ENCODE data around the gene PHACTR3. TPM values are rescaled to one million over a fixed set of nuclear protein-coding genes. Genes with fewer than 3 reads are reported as not detected.
"Not testable (repeated sequence)": the region's sequence is repeated elsewhere in the genome, so short reads cannot be mapped to it uniquely, and the experiment has no call there.

The PHACTR3 gene
- total RNA-seq, 4 donors from 2014 or later, result 5.4 to 15.9 (median 10.0) TPM

GRCh38 chr20:59614714-59615113, 10.4 kb downstream of the PHACTR3 start:
- Histone ChIP-seq H3K9me3 (no peaks in the 10 kb centered on the region), H3K36me3 (no peaks in the 10 kb centered on the region), H3K4me1 (no peaks in the 10 kb centered on the region), H3K27me3 (peaks cover 0 to 10% of the 10 kb centered on the region in 2 donors), H3K4me3 (no peak overlapping the region), H3K27ac (no peak overlapping the region)
- no peak for TF ChIP-seq CTCF (IDR thresholded peaks at IDR 0.05)
- no peak for TF ChIP-seq EP300 (IDR thresholded peaks at IDR 0.05)
- TF ChIP-seq POLR2A (IDR thresholded peaks at IDR 0.05), result no peak
- DNase-seq (ENCODE audit: low spot score in 2 of 2), result no peak
- 65 to 72% methylated on average over 7 of the region's 7 CpGs for WGBS, 2 donors

GRCh38 chr20:59616306-59616705, 12.0 kb downstream of the PHACTR3 start:
- Histone ChIP-seq H3K9me3 (no peaks in the 10 kb centered on the region), H3K4me1 (no peaks in the 10 kb centered on the region), H3K36me3 (no peaks in the 10 kb centered on the region), H3K27me3 (no peaks in the 10 kb centered on the region), H3K27ac (no peak overlapping the region), H3K4me3 (no peak overlapping the region)
- no peak for DNase-seq (ENCODE audit: low spot score in 2 of 2)
- TF ChIP-seq EP300 (IDR thresholded peaks at IDR 0.05) (no peak), CTCF (IDR thresholded peaks at IDR 0.05) (no peak), POLR2A (IDR thresholded peaks at IDR 0.05) (no peak)
- WGBS, 2 donors, result 55 to 76% methylated on average over 5 of the region's 5 CpGs

DNA sequence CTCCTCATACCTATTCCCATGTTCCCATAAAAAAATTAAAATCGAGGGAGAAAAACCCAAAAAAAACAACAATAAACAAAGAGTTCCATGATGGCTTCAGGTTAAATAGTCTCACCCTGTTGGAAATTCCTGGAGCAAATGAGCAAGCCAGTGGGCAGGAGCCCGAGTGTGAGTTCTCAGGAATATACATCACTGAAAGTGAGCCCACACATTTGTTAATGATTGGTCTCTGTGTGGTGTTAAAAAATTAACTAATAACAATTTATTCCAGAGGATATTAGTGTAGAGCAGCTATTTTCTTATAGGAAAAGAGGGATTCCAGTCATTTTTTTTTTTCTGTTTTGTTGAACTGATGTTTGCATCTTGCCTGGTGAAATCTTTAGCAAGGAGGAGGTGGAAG, 12.9 kb downstream of the PHACTR3 start:
- H3K9me3 ChIP-seq, result no peaks in the 10 kb centered on the region
- H3K36me3 ChIP-seq, result no peaks in the 10 kb centered on the region
- no peaks in the 10 kb centered on the region for H3K4me1 ChIP-seq
- WGBS, 2 donors, result 39 to 42% methylated on average over 2 of the region's 2 CpGs
- no peak for TF ChIP-seq POLR2A (IDR thresholded peaks at IDR 0.05)
- TF ChIP-seq EP300 (IDR thresholded peaks at IDR 0.05), result no peak
- no peak for TF ChIP-seq CTCF (IDR thresholded peaks at IDR 0.05)
- no peaks in the 10 kb centered on the region for H3K27me3 ChIP-seq
- H3K27ac ChIP-seq, result no peak overlapping the region
- H3K4me3 ChIP-seq, result no peak overlapping the region
- no peak for DNase-seq (ENCODE audit: low spot score in 2 of 2)

- no peaks in the 10 kb centered on the region for H3K4me1 ChIP-seq
- no peak for TF ChIP-seq POLR2A (IDR thresholded peaks at IDR 0.05)
- TF ChIP-seq EP300 (IDR thresholded peaks at IDR 0.05), result no peak
- no peak for TF ChIP-seq CTCF (IDR thresholded peaks at IDR 0.05)
- H3K9me3 ChIP-seq, result no peaks in the 10 kb centered on the region
- no peaks in the 10 kb centered on the region for H3K27me3 ChIP-seq
- 65 to 71% methylated on average over 8 of the region's 8 CpGs for WGBS, 2 donors
- no peak for DNase-seq (ENCODE audit: low spot score in 2 of 2)
- H3K36me3 ChIP-seq, result no peaks in the 10 kb centered on the region
- H3K4me3 ChIP-seq, result no peak overlapping the region
- no peak overlapping the region for H3K27ac ChIP-seq
These were observed 13.8 kb downstream of the PHACTR3 start for GRCh38 chr20:59618131-59618530.

GRCh38 chr20:59618585-59618984, 14.2 kb downstream of the PHACTR3 start:
- not testable (repeated sequence) for H3K27me3 ChIP-seq

GRCh38 chr20:59620860-59621505, 16.6 kb downstream of the PHACTR3 start:
- Histone ChIP-seq H3K27me3 (no peaks in the 10 kb centered on the region), H3K4me3 (no peak overlapping the region), H3K4me1 (no peaks in the 10 kb centered on the region), H3K36me3 (no peaks in the 10 kb centered on the region), H3K9me3 (no peaks in the 10 kb centered on the region), H3K27ac (no peak overlapping the region)
- no peak for DNase-seq (ENCODE audit: low spot score in 2 of 2)
- TF ChIP-seq POLR2A (IDR thresholded peaks at IDR 0.05), result no peak
- TF ChIP-seq EP300 (IDR thresholded peaks at IDR 0.05), result no peak
- no peak for TF ChIP-seq CTCF (IDR thresholded peaks at IDR 0.05)
- WGBS, 2 donors, result 52 to 64% methylated on average over 9 to 11 of the region's 11 CpGs

More at GRCh38 chr20:59618585-59618984, 14.2 kb downstream of the PHACTR3 start:
- DNase-seq (ENCODE audit: low spot score in 2 of 2); H3K36me3 ChIP-seq; H3K9me3 ChIP-seq; H3K27ac ChIP-seq; H3K4me1 ChIP-seq; H3K4me3 ChIP-seq: not testable (repeated sequence)
- 70 to 85% methylated on average over 5 to 6 of the region's 6 CpGs for WGBS, 2 donors

Measured in tibial nerve (tissue), 4 donors.